Stimulated activated CD4-positive, alpha-beta T cell treated with anti-CD3 and anti-CD28 coated beads, TNF-alpha, amount 100 ng/mL, for 48 hours (primary cell): ENCODE results near the gene FBXL17.

Experiments
- DNase-seq, 3 donors: peaks; one replicate each; pipeline ENCODE4 v3.0.0-alpha.2; 2020; ENCODE audit warnings: low read depth in 3 of 3

Gene FBXL17

GRCh38 chr5:107858788-107859187 lies 523.1 kb downstream of the FBXL17 start:
- no peak for DNase-seq

DNA sequence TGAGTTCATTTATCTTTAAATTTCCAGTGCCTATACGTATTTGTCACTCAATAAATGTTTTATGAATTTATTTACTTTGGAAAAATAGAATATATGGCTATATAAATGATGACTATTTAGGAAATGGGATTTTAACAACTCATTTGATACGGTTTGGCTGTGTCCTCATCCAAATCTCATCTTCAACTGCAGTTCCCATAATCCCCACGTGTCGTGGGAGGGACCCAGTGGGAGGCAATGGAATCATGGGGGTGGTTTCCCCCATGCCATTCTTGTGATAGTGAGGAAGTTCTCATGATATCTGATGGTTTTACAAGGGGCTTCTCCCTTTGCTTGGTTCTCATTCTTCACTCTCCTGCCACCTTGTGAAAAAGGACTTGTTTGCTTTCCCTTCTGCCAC lies 523.6 kb downstream of the FBXL17 start:
- no peak for DNase-seq

DNA sequence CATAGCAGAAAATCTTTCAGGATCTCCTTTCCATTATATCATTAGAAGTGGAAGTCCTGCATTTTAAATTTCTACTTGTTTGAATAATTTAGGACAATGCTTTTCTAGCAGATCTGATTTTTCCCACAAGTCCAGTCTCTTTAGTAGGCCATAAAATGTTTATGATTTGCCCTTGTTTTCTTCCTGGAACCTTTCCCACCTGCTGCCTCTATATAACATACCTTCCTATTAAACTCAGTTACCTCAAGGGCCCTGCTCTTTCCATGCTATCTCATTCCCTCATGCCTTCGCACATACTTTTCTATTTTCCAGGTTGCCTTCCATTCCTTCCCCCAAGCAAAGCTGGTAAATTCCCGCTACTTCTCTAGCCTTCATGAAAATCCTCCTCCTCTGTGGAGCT lies 524.1 kb downstream of the FBXL17 start:
- DNase-seq, result no peak

DNA sequence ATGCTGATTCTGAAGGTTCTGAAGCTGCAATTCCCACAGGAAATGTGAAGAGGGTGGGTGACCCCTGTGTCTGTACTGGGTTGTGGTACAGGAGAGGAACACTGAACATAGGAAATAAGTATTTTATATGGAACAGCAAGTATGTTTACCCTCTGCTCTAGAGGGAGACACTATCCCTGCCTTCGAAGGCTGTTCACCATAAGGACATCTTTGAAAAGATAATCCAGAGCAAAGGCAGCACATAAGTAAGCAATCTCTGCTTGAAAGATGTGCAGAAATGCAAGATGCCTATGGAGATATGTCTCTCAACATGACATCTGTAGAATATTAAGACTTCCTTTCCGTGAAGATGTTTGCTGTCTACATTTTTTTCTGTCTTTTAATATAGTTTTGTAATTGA lies 526.7 kb downstream of the FBXL17 start:
- DNase-seq, result no peak

DNA sequence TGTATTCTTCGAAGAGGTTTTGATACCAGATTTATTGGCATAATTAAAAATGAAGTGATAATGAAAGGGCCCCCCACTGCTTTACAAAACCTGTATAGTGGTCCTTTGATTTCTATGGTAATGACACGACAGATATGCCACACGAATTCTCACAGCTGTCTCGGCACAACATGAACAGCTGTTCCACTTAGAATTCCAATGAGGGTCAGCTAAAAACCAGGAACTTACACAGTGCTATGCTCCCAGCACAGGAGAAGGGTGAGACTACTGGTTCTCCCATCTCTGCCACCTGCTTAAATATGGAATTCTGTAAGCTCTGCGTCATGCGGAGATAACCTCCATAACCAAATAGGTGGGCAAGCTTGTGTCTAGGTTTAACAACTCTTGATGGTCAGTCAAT lies 528.2 kb downstream of the FBXL17 start:
- no peak for DNase-seq

- no peak for DNase-seq
Observed at GRCh38 chr5:107853031-107853430, 528.9 kb downstream of the FBXL17 start.

DNA sequence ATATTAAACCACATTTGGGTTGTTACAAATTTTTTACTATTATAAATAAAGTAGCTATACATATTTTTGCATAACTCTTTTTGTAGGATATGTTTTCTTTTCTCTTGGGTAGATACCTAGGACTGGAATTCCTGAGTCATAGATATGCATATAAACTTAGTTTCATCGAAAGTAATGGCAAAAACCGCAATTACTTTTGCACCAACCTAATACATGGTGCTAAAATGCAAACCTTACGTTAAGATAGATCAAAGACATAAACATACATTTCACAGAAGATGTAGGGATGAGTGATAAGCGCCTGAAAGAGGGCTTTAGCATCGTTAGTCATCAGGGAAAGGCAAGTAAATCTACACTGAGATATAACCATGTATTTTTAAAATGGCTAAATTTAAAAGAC lies 532.8 kb downstream of the FBXL17 start:
- no peak for DNase-seq

DNA sequence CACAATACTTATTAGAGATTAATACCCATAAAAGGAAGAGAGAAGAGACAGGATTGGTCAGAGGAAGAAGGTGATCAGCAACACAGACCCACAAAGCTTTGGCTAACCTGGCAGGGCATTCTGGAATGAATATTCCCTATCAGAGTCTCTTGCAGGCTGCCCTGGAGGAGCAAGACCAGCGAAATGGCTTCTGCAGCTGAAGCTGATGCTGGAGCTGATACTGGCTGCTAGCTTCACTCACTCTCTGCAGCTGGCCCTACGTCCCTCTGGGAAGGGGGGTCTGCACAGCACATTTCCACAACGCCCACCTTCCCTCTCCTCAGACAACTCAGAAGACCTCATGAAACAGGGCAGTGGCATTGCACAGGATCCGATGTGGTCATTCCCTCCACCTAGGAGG lies 541.3 kb downstream of the FBXL17 start:
- no peak for DNase-seq

- no peak for DNase-seq
Observed at GRCh38 chr5:107840161-107840560, 541.7 kb downstream of the FBXL17 start.

GRCh38 chr5:107835096-107835495 lies 546.8 kb downstream of the FBXL17 start:
- no peak for DNase-seq

DNA sequence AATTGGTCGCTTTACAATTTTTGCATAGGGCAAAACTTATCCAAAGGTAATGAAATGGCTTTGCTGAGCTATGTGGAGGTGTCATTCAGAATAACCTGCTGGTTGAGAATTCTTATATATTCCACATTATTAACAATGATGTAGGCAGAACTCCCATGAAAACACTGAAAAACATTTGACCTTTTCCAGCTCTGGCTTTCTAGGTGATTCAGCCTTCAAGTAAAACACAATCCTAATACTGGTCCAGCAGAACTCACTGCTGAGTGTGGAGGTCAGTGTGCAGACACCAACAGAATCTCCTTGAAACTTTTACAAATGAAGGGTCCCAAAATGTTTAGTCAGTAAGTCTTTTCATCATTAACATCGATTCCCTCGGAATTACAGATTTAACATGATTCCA lies 549.2 kb downstream of the FBXL17 start:
- DNase-seq, result no peak

GRCh38 chr5:107831612-107832395 lies 550.1 kb downstream of the FBXL17 start:
- no peak for DNase-seq

GRCh38 chr5:107830750-107831149 lies 551.1 kb downstream of the FBXL17 start:
- DNase-seq, result no peak

DNA sequence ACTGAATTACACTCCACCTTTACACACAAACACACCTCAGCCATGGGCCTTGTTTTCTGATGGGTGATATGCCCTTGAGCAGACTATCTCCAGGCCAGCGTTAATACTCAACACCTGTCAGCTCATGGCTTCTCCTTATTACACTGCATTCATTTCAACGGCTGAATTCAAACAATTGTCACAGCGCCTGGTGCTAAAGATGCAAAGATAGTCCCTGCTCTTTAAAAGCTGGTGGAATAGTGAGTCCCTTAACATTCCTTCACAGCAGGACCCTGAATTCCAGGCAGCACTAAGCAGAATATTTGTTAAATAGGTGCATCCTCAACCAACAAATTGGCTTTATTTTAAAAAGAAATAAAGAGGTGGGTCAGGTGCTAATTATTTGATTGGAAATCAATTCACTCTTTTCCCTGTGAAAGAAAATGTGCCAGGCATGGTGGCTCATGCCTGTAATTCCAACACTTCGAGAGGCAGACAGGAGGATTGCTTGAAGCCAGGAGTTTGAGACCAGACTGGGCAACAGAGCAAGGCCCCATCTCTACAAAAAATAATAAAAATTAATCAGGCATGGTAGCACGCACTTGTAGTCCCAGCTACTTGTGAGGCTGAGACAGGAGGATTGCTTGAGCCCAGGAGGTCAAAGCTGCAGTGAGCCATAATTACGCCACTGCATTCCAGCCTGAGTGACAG lies 555.4 kb downstream of the FBXL17 start:
- no peak for DNase-seq

- DNase-seq, result no peak
Observed at GRCh38 chr5:107824821-107825220, 557.1 kb downstream of the FBXL17 start.

DNA sequence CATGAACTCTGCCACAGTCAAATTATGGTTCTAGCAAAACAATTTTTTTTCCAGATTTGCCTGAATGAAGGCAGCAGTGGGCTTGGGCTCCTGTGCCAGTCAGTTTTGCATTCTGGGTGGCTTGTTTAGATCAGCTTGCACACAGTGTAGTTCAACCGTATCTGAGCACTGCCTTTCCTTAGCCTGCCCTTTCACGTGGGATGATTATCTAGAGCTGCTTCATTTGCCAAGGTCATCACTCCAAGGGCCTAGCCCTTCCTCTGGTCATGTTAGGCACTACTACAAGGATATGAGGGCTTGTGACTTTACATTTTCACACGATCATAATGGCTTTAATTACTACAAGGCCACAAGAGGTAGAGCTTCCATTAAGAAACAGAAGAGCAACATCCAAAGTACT lies 560.6 kb downstream of the FBXL17 start:
- DNase-seq, result no peak

DNA sequence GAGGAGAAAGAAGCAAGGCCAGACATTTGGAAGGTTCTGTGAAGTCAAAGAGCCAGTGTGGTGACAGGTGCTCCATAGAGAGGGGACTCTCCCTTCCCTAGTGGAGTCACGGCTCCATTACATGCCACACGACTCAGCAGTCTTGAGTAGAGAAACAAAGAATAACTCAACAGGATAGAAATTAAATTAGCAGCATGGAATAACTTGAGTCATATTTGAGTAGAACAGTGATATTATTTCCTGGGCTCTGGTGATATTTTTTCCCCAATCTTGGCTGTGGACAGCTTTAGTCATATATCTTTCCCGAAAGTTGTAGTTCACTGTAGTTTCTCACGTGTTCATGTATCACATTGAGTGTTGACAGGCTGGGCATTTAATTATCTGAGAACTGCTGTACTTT lies 561.5 kb downstream of the FBXL17 start:
- no peak for DNase-seq

DNA sequence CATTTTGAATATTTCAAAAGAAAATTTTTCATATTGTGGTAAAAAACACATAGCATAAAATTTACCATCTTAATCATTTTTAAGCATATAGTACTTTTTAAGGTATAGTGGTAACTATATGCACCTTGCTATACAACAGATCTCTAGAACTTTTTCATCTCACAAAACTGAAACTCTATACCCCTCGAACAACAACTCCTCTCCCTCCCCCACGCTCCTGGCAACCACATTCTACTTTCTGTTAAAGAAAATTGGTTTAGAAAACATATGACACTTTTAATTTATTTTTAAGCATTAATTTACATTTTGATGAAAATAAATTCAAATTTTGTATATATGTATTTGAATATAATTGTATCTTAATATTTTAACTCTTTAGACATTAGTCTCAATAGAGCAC lies 563.9 kb downstream of the FBXL17 start:
- no peak for DNase-seq

GRCh38 chr5:107817436-107817835 lies 564.5 kb downstream of the FBXL17 start:
- no peak for DNase-seq

- DNase-seq, result no peak
Observed at GRCh38 chr5:107815109-107815508, 566.8 kb downstream of the FBXL17 start.

- DNase-seq, result no peak
Observed at GRCh38 chr5:107814183-107814827, 567.6 kb downstream of the FBXL17 start.

DNA sequence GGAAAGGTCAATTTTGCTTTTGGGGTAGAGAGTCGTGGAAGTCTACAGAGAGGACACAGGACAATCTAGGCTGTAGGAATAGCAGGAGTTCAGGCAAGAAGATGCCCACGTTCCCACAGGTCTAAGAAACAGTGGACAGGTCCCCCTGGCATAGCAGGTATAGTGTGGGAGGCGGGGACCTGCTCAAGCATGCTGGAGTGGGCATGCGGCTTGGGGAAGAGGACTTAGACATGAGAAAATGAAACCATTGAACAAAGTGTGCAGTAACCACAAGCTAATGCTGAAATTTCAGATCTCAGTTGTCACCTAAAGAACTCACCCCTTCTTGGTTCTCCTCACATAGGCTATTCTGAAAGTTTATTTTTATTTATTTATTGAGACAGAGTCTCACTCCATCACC lies 568.3 kb downstream of the FBXL17 start:
- no peak for DNase-seq

DNA sequence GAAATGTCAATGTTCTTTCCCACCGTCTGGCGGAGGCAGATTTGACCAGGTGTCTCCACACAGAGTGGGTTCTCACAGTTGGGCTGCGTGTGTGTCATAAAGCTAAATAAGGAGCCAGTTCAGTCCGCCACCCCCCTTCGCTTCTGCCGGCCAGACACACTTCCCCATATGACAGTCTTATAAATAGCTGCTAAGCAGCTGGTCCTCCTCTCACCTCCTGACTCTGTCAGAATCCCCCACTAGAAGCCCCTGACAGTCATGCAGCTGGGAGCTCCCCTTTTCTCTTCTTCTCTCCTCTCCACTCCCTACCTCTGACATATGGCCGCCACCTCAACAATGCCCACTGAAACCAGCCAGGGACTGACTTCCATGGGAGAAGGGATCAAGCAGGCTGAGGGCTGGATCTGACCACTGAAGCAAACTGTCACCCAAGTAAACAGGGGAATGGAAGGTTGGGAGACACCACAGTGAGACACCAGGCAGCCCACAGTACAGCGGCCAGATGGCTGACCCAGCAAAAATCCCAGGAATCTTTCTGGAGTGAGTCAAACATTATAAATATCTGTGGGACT lies 569.2 kb downstream of the FBXL17 start:
- no peak for DNase-seq
